Measurements from ENCODE around the gene USP7.

- TF ChIP-seq CTCF (IDR thresholded peaks at IDR 0.05) (no peak), POLR2A (IDR thresholded peaks at IDR 0.05) (no peak)
These were observed 36.1 kb upstream of the USP7 start for GRCh38 chr16:8999800-9000199.

Data from ovary (tissue), 3 donors.